DND-41 (cell line): ENCODE measurements around the gene FOXA2.

Experiments
- EZH2 ChIP-seq: IDR thresholded peaks from 3 replicates; pipeline ENCODE4 v1.6.1; 2012; ENCODE audit warnings: borderline replicate concordance, low read depth, mild to moderate bottlenecking, moderate library complexity, low read length, inconsistent platforms; ENCODE audit not compliant: severe bottlenecking
- TF ChIP-seq, protein P1 (sequence below): IDR thresholded peaks from 2 replicates; pipeline ENCODE4 v1.5.1; 2012; ENCODE audit warnings: borderline replicate concordance, low read length, moderate library complexity, mild to moderate bottlenecking; ENCODE audit not compliant: poor library complexity, severe bottlenecking; ENCODE audit errors: extremely low read depth

DNA sequence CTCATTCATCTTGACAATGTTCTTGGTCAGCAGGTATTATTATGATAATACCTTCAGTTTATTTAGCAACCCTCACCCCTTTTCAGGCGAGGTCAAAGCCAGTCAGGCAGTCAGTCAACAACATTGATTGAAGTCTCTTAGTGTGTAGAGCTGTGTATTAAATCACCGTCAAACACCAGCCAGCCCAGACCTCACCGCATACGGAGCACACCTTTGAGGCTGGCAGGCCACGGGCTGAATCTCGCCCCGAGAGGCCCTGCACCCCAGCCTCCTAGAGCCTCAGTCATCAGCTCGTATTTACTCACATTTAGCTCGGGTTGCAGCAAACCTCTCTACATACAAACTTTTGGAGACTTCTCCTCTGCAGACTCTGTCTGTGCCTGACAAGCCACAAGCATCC lies 36.0 kb upstream of the FOXA2 start:
- TF ChIP-seq, protein P1, sequence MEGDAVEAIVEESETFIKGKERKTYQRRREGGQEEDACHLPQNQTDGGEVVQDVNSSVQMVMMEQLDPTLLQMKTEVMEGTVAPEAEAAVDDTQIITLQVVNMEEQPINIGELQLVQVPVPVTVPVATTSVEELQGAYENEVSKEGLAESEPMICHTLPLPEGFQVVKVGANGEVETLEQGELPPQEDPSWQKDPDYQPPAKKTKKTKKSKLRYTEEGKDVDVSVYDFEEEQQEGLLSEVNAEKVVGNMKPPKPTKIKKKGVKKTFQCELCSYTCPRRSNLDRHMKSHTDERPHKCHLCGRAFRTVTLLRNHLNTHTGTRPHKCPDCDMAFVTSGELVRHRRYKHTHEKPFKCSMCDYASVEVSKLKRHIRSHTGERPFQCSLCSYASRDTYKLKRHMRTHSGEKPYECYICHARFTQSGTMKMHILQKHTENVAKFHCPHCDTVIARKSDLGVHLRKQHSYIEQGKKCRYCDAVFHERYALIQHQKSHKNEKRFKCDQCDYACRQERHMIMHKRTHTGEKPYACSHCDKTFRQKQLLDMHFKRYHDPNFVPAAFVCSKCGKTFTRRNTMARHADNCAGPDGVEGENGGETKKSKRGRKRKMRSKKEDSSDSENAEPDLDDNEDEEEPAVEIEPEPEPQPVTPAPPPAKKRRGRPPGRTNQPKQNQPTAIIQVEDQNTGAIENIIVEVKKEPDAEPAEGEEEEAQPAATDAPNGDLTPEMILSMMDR, result no peak
- no peak for TF ChIP-seq EZH2
